Retinal pigment epithelial cell (primary cell): ENCODE data around the gene JSRP1.

ENCODE experiments used
- DNase-seq: peaks from one replicate; pipeline ENCODE4 v3.0.0-alpha.2; 2010; ENCODE audit warnings: low read depth
- H3K4me3 ChIP-seq: 2 replicates; pipeline ENCODE4 v1.5.1; 2011; ENCODE audit warnings: mild to moderate bottlenecking, low read length, control low read depth, moderate library complexity
- TF ChIP-seq, protein P1 (sequence below): conservative IDR thresholded peaks from 2 replicates; pipeline ENCODE4 v1.5.1; 2011; ENCODE audit warnings: low read depth, low read length, control low read depth, inconsistent platforms

JSRP1 gene

DNA sequence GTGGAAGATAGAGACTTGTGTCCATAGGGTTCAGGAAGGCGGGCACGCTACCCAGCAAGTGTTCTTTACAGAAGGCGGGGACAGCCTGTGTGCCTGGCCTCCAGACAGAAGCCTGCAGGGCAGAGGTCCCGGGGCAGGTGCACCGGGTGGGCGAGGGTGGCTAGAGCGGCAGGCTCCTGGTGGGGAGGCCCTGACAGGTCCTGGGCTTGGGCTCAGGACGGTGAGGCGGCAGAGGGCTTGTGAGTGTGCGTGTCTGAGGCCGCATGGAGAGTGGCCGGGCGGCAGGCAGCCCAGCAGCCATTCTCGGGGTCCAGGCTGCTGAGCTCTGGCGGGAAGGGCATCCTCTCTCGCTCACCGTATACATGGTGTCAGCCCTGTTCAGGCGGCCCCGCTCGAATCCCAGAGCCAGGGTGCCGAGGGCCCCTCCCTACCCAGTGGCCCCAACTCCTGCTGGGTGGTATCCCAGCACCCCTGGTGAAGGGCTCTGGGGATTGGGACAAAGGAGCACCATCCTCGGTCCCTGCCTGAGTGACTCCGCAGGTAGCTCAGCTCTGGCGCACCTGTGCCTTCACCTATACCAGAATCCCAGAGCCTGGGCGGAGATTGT is 10.1 kb downstream of the JSRP1 start:
- no peak for DNase-seq
- H3K4me3 ChIP-seq: no peak overlapping the region
- TF ChIP-seq, protein P1, sequence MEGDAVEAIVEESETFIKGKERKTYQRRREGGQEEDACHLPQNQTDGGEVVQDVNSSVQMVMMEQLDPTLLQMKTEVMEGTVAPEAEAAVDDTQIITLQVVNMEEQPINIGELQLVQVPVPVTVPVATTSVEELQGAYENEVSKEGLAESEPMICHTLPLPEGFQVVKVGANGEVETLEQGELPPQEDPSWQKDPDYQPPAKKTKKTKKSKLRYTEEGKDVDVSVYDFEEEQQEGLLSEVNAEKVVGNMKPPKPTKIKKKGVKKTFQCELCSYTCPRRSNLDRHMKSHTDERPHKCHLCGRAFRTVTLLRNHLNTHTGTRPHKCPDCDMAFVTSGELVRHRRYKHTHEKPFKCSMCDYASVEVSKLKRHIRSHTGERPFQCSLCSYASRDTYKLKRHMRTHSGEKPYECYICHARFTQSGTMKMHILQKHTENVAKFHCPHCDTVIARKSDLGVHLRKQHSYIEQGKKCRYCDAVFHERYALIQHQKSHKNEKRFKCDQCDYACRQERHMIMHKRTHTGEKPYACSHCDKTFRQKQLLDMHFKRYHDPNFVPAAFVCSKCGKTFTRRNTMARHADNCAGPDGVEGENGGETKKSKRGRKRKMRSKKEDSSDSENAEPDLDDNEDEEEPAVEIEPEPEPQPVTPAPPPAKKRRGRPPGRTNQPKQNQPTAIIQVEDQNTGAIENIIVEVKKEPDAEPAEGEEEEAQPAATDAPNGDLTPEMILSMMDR: no peak

DNA sequence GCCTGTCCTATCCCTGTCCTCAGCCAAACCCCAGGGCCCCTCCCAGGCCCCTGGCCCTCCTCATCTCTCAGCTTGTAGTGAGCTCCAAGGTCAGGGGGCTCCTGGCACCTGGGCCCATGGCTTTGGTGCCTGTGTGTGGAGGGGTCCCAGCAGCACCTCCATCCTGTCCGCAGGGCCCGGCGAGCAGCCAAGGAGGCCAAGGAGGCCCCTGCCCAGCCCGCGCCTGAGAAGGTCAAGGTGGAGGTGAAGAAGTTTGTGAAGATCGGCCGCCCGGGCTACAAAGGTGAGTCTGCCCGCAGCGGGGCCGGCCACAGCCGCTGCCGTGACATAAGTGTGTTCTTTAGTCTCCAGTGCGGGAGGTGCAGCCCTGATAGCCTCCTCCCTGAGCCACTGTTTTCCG is 10.9 kb downstream of the JSRP1 start:
- DNase-seq: no peak
- TF ChIP-seq, protein P1: no peak
- no peak overlapping the region for H3K4me3 ChIP-seq

DNA sequence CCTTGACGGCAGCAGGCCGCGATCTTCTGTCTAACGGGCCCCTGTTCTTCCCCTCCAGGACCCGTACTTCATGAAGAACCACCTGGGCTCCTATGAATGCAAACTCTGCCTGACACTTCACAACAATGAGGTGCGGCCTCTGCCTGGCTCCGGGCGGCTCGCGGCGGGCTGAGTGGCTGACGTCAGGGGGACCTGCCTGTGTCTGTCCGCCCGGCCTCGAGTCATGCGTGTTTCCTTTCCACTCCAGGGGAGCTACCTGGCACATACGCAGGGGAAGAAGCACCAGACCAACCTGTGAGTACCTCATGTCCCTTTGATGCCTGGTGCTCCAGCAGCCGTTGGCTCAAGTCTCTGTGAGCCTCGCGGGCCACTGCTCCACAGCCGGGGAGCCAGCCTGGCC is 11.7 kb downstream of the JSRP1 start:
- no peak overlapping the region for H3K4me3 ChIP-seq
- TF ChIP-seq, protein P1: no peak
- no peak for DNase-seq

DNA sequence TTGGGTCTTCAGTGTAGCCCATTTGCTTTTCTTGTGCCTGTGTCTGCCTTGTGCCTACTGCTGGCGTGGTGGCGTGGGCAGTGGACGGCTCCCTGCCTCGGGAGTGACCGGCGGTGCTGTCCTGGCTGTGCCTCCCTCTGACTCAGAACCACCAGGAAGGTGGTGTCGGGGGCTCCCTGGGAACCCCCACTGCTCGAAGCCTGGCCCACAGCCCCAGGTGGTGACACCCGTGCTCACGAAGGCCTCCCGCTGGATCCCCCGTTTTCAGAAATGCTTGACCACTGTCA is 12.1 kb downstream of the JSRP1 start:
- TF ChIP-seq, protein P1: no peak
- no peak overlapping the region for H3K4me3 ChIP-seq

DNA sequence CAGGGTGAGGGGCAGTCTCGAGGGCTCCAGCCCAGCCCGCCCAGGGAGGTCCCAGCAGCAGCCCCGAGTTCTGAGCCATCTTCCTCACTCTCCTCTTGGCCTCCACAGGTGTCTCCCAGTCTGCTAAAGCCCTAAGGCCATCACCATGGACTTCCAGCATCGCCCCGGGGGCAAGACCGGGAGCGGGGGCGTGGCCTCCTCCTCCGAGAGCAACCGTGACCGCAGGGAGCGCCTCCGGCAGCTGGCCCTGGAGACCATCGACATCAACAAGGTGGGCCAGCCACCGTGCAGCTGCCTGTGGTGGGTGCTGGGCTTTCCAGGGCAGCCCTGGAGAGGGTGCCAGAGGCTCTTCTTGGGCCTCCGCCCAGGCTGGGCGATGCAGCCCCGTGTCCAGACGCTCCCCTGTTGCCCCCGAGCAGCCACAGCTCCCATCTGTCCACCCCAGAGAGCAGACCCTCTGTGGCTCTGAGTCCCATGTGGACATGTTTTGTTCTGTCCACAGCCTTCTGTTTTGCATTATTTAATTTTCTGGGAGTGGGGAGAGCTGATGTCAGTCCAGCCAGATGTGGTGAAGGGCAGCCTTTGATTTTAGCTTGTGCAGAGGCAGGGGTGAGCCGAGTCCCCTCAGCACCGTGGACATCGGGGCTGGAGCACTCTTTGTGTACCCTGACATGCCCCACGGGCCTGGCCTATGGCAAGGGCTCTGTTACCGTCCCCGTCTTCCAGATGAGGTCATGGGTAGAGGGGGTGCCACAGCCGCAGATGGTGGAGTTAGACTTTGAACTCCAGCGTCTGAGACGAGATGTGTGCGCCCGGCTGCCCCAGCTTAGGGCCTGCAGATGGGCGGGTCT is 12.7 kb downstream of the JSRP1 start:
- DNase-seq: no peak
- TF ChIP-seq, protein P1: no peak
- H3K4me3 ChIP-seq: no peak overlapping the region

More for the DNA sequence above, 12.1 kb downstream of the JSRP1 start:
- DNase-seq: no peak

DNA sequence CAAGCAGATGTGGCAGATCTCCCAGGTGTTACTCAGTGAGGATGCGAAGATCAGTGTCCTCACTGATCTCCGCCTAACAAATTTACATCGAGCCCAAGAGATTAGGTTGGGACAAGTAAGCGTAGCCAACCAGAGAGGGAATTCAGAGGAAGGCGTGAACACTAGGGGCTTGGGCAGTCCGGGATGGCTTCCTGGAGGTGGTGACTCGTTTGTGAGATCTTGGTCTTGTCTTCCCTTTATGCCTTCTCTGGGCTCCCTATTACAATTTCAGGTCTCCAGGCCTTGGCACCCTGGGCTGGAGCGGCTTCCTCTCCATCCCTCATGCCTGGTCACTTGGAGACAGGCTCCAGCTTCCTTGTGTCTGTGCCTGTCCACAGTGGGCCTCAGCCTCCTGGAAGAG is 13.4 kb downstream of the JSRP1 start:
- TF ChIP-seq, protein P1: no peak
- no peak for DNase-seq
- no peak overlapping the region for H3K4me3 ChIP-seq

DNA sequence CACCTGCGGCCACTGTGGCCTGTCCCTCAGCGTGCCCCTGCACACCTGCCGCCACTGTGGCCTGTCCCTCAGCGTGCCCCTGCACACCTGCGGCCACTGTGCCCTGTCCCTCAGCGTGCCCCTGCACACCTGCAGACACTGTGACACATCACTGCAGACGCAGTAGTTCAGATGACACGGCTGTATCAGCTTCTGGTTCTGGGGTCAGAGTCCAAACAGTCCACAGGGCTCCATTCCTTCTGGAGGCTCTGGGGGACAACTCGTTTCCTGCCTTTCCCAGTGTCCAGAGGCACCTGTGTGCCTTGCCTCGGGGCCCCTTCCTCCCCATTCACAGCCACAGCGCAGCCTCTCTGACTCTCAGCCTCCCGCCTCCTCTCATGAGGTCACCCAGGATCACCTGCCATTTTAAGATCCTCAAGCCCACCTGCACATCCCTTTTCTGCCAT is 14.1 kb downstream of the JSRP1 start:
- no peak for DNase-seq
- TF ChIP-seq, protein P1: no peak
- H3K4me3 ChIP-seq: no peak overlapping the region
